Tibial nerve (tissue), 4 donors: ENCODE data around the gene CHST2. TPM values are rescaled to one million over a fixed set of nuclear protein-coding genes. Genes with fewer than 3 reads are reported as not detected.
"Not testable (repeated sequence)": the region's sequence is repeated elsewhere in the genome, so short reads cannot be mapped to it uniquely, and the experiment has no call there.

ENCODE experiments used
- DNase-seq, 2 donors: peaks; one replicate each; pipeline ENCODE4 v3.0.0-alpha.2; 2019; ENCODE audit warnings: low spot score in 2 of 2
- H3K27ac ChIP-seq, 4 donors: fragments of 200-600 bp; sonication (generic) in 3 of 4; one replicate each; pipeline ENCODE4 v1.5.1; 2017 to 2019; ENCODE audit warnings: mild to moderate bottlenecking in 1 of 4
- H3K27me3 ChIP-seq, 2 donors: fragments of 200-600 bp; sonication (generic) in 1 of 2; one replicate each; pipeline versions ENCODE4 v1.5.1 to v1.6.0; 2017 to 2019
- H3K36me3 ChIP-seq, 3 donors: fragments of 200-600 bp; sonication (generic); one replicate each; pipeline ENCODE4 v1.5.1; 2018 to 2019
- H3K4me1 ChIP-seq, 4 donors: fragments of 200-600 bp; sonication (generic) in 3 of 4; one replicate each; pipeline ENCODE4 v1.5.1; 2017 to 2019
- H3K4me3 ChIP-seq, 4 donors: fragments of 200-600 bp; sonication (generic) in 3 of 4; one replicate each; pipeline ENCODE4 v1.5.1; 2017 to 2019; ENCODE audit warnings: mild to moderate bottlenecking in 1 of 4, moderate library complexity in 1 of 4
- H3K9me3 ChIP-seq, 4 donors: fragments of 200-600 bp; sonication (generic) in 3 of 4; one replicate each; pipeline ENCODE4 v1.5.1; 2017 to 2019
- CTCF ChIP-seq, 5 experiments: fragments of 200-600 bp in 3 of 5; fragments of 450-650 bp in 2 of 5; sonication (generic) in 3 of 5; IDR thresholded peaks; one replicate each; pipeline ENCODE4 v1.5.1; 2016 to 2019; ENCODE audit warnings: antibody characterized with exemption in 5 of 5, mild to moderate bottlenecking in 3 of 5, moderate library complexity in 2 of 5
- EP300 ChIP-seq, 2 donors: sonication (generic); formaldehyde crosslinking; IDR thresholded peaks; one replicate each; pipeline ENCODE4 v1.6.1; 2017; ENCODE audit warnings: antibody characterized with exemption in 2 of 2, mild to moderate bottlenecking in 1 of 2
- POLR2A ChIP-seq, 2 donors: fragments of 450-650 bp; IDR thresholded peaks; one replicate each; pipeline ENCODE4 v1.6.1; 2017; ENCODE audit warnings: antibody characterized with exemption in 2 of 2, mild to moderate bottlenecking in 2 of 2, moderate library complexity in 2 of 2
- WGBS, 2 donors: methylation state at CpG; one replicate each; pipeline ENCODE4 v1.1.5; 2018; 5-methylcytosine and 5-hydroxymethylcytosine counted together
- total RNA-seq, 4 donors: library from RNA; depleted of rRNA; stranded (reverse); fragments of >200 nt; gene quantifications; one replicate each; pipeline ENCODE4 v1.1.0, GENCODE V29; 2016

Gene CHST2
- total RNA-seq, result 10 to 100 TPM; 14.7 to 33.7 (median 18.8) TPM

GRCh38 chr3:143119009-143119914 is at the start of gene CHST2:
CHST2 (plus strand) TSS chr3:143119771; CDS start chr3:143120817, 1,046 bp downstream.
- Histone ChIP-seq H3K27ac (peak within 1 kb of the TSS in 3 of 4 donors; percentile 39 to 82 (median 76)), H3K9me3 (no peaks in the 10 kb centered on the region), H3K4me3 (peak within 1 kb of the TSS; percentile 61 to 70 (median 66)), H3K27me3 (peaks cover 0 to 29% of the 10 kb centered on the region in 2 donors), H3K4me1 (peaks cover 0 to 26% (median 2%) of the 10 kb centered on the region in 4 donors), H3K36me3 (no peaks in the 10 kb centered on the region)
- 1% methylated on average over 44 to 96 of the region's 102 CpGs for WGBS, 2 donors
- no peak for DNase-seq
- TF ChIP-seq EP300 (IDR thresholded peaks at IDR 0.05), result no peak
- TF ChIP-seq POLR2A (IDR thresholded peaks at IDR 0.05), result peak in 1 of 2 donors; percentile 30

- Histone ChIP-seq H3K27ac (no peak overlapping the region), H3K4me3 (no peak overlapping the region), H3K4me1 (no peaks in the 10 kb centered on the region), H3K27me3 (no peaks in the 10 kb centered on the region), H3K36me3 (no peaks in the 10 kb centered on the region), H3K9me3 (no peaks in the 10 kb centered on the region)
- TF ChIP-seq EP300 (IDR thresholded peaks at IDR 0.05) (no peak), POLR2A (IDR thresholded peaks at IDR 0.05) (no peak), CTCF (IDR thresholded peaks at IDR 0.05) (no peak)
- WGBS, 2 donors, result 74 to 81% methylated on average over 3 of the region's 3 CpGs
- no peak for DNase-seq
These were observed 48.5 kb upstream of the CHST2 start for GRCh38 chr3:143070977-143071551.

- 88 to 90% methylated on average over 6 of the region's 6 CpGs for WGBS, 2 donors
- H3K27me3 ChIP-seq, result no peaks in the 10 kb centered on the region
These were observed 47.8 kb upstream of the CHST2 start for GRCh38 chr3:143071776-143072175.

GRCh38 chr3:143072298-143073020 is 47.1 kb upstream of the CHST2 start:
- not testable (repeated sequence) for H3K27ac ChIP-seq, H3K27me3 ChIP-seq, H3K4me1 ChIP-seq, H3K4me3 ChIP-seq, H3K36me3 ChIP-seq, H3K9me3 ChIP-seq, DNase-seq
- WGBS, 2 donors, result 86 to 91% methylated on average over 12 of the region's 12 CpGs

More at GRCh38 chr3:143071776-143072175, 47.8 kb upstream of the CHST2 start:
- no peaks in the 10 kb centered on the region for H3K4me1 ChIP-seq
- H3K9me3 ChIP-seq, result no peaks in the 10 kb centered on the region
- TF ChIP-seq POLR2A (IDR thresholded peaks at IDR 0.05) (no peak), EP300 (IDR thresholded peaks at IDR 0.05) (no peak), CTCF (IDR thresholded peaks at IDR 0.05) (no peak)
- no peak for DNase-seq
- no peak overlapping the region for H3K4me3 ChIP-seq
- no peaks in the 10 kb centered on the region for H3K36me3 ChIP-seq
- no peak overlapping the region for H3K27ac ChIP-seq

DNA sequence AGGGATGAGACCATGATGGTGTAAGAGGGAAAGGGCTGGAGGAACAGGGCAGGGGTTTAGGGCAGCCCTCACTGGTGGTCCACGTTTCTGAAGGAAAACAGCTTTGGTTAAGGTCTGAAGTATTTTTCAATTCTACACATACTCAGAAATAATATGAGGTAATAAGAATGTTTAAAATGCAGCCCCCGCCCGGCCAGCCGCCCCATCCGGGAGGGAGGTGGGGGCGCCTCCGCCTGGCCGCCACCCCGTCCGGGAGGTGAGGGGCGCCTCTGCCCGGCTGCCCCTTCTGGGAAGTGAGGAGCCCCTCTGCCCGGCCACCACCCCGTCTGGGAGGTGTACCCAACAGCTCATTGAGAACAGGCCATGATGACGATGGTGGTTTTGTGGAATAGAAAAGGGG is 46.0 kb upstream of the CHST2 start:
- H3K27ac ChIP-seq, H3K9me3 ChIP-seq, H3K4me1 ChIP-seq, DNase-seq, H3K27me3 ChIP-seq, H3K4me3 ChIP-seq, H3K36me3 ChIP-seq: not testable (repeated sequence)
- 87 to 91% methylated on average over 15 of the region's 15 CpGs for WGBS, 2 donors

DNA sequence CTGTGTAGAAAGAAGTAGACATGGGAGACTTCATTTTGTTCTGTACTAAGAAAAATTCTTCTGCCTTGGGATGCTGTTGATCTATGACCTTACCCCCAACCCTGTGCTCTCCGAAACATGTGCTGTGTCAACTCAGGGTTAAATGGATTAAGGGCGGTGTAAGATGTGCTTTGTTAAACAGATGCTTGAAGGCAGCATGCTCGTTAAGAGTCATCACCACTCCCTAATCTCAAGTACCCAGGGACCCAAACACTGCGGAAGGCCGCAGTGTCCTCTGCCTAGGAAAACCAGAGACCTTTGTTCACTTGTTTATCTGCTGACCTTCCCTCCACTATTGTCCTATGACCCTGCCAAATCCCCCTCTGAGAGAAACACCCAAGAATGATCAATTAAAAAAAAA is 45.6 kb upstream of the CHST2 start:
- H3K27me3 ChIP-seq, H3K36me3 ChIP-seq, H3K27ac ChIP-seq, H3K4me3 ChIP-seq, DNase-seq, H3K9me3 ChIP-seq, H3K4me1 ChIP-seq: not testable (repeated sequence)
- WGBS, 2 donors, result 45 to 76% methylated on average over 5 of the region's 5 CpGs

- Histone ChIP-seq H3K27me3 (no peaks in the 10 kb centered on the region), H3K9me3 (no peaks in the 10 kb centered on the region), H3K27ac (no peak overlapping the region), H3K4me3 (no peak overlapping the region), H3K4me1 (no peaks in the 10 kb centered on the region), H3K36me3 (no peaks in the 10 kb centered on the region)
- 84 to 85% methylated on average over 4 of the region's 4 CpGs for WGBS, 2 donors
- TF ChIP-seq EP300 (IDR thresholded peaks at IDR 0.05) (no peak), CTCF (IDR thresholded peaks at IDR 0.05) (no peak), POLR2A (IDR thresholded peaks at IDR 0.05) (no peak)
- no peak for DNase-seq
These were observed 40.7 kb upstream of the CHST2 start for GRCh38 chr3:143078883-143079282.
